Activated CD8-positive, alpha-beta memory T cell treated with anti-CD3 and anti-CD28 coated beads for 24 hours (primary cell): Measurements from ENCODE around the gene ST14.

Experiments used
- DNase-seq: peaks from one replicate; pipeline ENCODE4 v3.0.0-alpha.2; 2020

The ST14 gene

GRCh38 chr11:130137999-130138398 lies 21.6 kb upstream of the ST14 start:
- DNase-seq: no peak

GRCh38 chr11:130139401-130139800 lies 20.2 kb upstream of the ST14 start:
- no peak for DNase-seq

- DNase-seq: no peak
Observed at GRCh38 chr11:130141561-130142341, 17.8 kb upstream of the ST14 start.

- no peak for DNase-seq
Observed at GRCh38 chr11:130144141-130144540, 15.4 kb upstream of the ST14 start.

- no peak for DNase-seq
Observed at GRCh38 chr11:130144861-130145281, 14.7 kb upstream of the ST14 start.

- no peak for DNase-seq
Observed at GRCh38 chr11:130145311-130145812, 14.2 kb upstream of the ST14 start.

- no peak for DNase-seq
Observed at GRCh38 chr11:130145975-130146776, 13.4 kb upstream of the ST14 start.

GRCh38 chr11:130146796-130147195 lies 12.8 kb upstream of the ST14 start:
- DNase-seq: no peak

GRCh38 chr11:130148796-130149326 lies 10.7 kb upstream of the ST14 start:
- no peak for DNase-seq

- no peak for DNase-seq
Observed at GRCh38 chr11:130150790-130151189, 8.8 kb upstream of the ST14 start.

- no peak for DNase-seq
Observed at GRCh38 chr11:130151196-130151595, 8.4 kb upstream of the ST14 start.

- no peak for DNase-seq
Observed at GRCh38 chr11:130156108-130157022, 3.2 kb upstream of the ST14 start.

GRCh38 chr11:130157101-130157500 lies 2.5 kb upstream of the ST14 start:
- DNase-seq: no peak

- DNase-seq: no peak
Observed at GRCh38 chr11:130157840-130158239, 1.7 kb upstream of the ST14 start.

- DNase-seq: no peak
Observed at GRCh38 chr11:130159139-130159538, 443 bp upstream of the ST14 start.

- no peak for DNase-seq
Observed at GRCh38 chr11:130160498-130161155, 1.0 kb downstream of the ST14 start.

- no peak for DNase-seq
Observed at GRCh38 chr11:130161441-130162145, 2.0 kb downstream of the ST14 start.

GRCh38 chr11:130162733-130163132 lies 3.2 kb downstream of the ST14 start:
- no peak for DNase-seq

GRCh38 chr11:130163346-130164220 lies 4.0 kb downstream of the ST14 start:
- DNase-seq: no peak

- DNase-seq: no peak
Observed at GRCh38 chr11:130164221-130164570, 4.6 kb downstream of the ST14 start.
